GM11168 (cell line): Measurements from ENCODE around the gene RBM14.
"Not testable (repeated sequence)": the region's sequence is repeated elsewhere in the genome, so short reads cannot be mapped to it uniquely, and the experiment has no call there.

Source experiments
- in situ Hi-C: fragments of 300-500 bp; cut with MboI; formaldehyde crosslinking; loops from one replicate; pipeline ENCODE4 v1.12.0; 2022; ENCODE audit warnings: low sequenced_read_pairs; ENCODE audit not compliant: unreplicated experiment

RBM14 gene

GRCh38 chr11:66593650-66594049 lies 22.8 kb upstream of the RBM14 start:
- in situ Hi-C loops: no loop called here

DNA sequence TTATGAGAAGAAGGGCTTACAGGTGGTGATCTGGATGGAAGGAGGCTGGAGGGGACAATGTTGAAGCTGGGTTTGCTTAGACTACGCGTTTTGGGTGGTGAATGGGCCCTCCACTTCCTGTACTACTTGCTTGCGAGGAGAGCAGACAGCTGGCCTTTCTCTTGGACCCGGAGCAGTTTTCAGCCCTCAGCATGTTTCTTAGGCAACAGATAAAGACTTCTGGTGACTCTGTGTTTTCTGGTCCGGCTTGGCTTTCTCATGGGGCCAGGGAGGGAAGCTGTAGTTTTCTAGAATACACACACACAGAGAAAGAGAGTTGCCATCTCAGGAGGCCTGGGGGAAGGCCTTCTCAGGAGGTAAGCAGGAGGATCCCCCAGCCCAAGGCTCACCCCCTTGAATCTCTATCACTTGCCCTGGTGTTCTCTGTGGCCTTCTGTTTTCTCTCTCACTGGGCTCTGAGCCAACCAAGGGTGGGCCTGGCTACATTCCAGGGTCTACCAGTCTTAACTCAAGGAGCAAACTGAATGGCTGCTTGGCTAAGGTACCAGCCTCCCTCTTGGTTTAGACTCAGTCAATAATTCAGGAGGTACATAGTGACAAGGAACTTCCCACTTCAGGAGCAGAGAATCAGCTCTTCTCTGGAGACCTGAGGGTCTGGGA lies 21.1 kb upstream of the RBM14 start:
- in situ Hi-C loops: no loop called here

GRCh38 chr11:66598993-66599392 lies 17.4 kb upstream of the RBM14 start:
- in situ Hi-C loops: no loop called here

DNA sequence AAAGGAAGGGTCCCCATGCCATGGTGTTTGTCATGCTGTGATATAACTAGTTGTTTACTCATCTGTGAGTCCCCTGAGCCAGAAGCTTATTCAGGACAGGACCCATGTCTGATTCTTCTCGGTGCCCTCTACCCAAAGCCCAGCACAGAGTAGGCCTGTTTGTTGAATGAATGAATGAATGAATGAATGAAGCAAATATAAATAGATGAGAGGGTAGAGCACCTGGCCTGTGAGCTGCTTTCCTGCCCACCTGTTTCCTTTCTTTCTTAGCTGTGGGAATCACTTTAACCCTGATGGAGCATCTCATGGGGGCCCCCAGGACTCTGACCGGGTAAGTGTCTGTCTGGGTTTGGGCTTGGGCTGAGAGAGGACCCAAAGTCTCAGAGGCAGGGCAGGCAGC lies 16.2 kb upstream of the RBM14 start:
- in situ Hi-C loops: no loop called here

GRCh38 chr11:66600631-66601233 lies 15.7 kb upstream of the RBM14 start:
- in situ Hi-C loops: no loop called here

DNA sequence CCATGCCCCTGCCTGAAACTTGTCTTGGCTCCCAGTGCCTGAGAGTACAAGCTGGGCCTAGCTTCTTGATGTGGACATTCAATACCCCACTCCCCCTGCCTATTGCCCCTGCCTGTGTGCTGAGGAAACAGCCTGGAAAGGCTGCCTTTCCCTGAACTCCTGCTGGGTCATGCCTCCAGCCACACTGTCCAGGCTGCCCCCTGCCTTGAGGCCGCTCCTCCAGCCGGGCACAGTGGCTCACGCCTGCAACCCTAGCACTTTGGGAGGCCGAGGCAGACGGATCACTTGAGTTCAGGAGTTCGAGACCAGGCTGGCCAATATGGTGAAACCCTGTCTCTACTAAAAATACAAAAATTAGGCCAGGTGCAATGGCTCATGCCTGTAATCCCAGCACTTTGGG lies 13.4 kb upstream of the RBM14 start:
- in situ Hi-C loops: no loop called here

DNA sequence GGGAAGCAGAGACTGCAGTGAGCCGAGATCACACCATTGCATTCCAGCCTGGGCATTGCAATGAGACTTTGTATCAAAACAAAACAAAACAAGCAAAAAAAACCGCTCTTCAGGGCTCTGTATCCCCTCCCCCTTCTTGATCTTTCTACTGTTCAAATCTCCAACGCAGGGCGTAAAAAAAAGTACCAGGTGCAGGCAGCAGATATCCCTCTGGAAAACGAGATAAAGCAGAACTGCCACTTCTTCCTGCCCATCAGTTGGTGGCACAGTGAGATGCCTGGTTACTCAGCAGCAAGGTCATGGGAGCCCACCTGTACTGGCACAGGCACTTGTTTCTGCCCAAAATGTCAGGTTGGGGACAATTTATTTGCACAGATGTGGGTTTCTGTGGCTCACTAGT lies 12.3 kb upstream of the RBM14 start:
- in situ Hi-C loops: no loop called here

DNA sequence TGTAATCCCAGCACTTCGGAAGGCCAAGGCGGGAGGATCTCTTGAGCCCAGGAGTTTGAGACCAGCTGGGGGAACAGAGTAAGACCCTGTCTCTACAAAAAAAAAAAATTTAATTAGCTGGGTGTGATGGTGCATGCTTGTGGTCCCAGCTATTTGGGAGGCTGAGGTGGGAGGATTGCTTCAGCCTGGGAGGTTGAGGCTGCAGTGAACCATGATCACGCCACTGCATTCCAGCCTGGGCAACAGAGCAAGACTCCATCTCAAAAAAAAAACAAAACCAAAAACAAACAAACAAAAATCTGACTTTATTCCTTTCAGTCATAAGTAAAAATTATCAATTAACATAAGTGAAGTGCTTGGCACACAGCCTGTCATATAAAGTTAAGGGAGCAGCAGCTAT lies 9.8 kb upstream of the RBM14 start:
- in situ Hi-C loops: not testable (repeated sequence)

DNA sequence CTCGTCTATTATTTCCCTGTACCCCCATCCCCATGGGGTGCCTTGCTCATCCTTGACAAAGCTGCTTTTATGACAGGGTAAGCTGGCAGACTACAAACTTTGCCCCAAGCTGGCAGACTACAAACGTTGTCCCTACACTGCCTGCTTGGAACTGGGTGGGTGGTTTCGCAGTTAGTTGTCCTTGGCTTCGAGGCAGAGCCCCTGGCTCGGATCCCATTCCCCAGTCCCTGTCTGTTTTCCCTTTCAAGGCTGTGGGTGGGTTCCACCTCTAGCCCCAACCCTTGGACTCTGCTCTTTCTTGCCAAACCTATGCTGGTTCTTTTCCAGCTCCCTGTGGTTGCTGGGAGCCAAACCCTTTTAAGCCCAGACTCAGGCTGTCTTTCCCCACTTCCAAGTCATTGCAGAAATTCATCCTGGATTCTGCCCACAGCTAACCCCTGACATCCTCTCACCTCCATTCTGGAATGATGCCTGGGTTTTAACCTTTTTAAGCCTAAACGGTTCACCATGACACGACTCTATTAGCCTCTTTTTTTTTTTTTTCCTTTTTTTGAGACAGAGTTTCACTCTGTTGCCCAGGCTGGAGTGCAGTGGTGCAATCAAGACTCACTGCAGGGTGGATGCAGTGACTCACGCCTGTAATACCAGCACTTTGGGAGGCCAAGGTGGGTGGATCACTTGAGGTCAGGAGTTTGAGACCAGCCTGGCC lies 9.2 kb upstream of the RBM14 start:
- in situ Hi-C loops: no loop called here

DNA sequence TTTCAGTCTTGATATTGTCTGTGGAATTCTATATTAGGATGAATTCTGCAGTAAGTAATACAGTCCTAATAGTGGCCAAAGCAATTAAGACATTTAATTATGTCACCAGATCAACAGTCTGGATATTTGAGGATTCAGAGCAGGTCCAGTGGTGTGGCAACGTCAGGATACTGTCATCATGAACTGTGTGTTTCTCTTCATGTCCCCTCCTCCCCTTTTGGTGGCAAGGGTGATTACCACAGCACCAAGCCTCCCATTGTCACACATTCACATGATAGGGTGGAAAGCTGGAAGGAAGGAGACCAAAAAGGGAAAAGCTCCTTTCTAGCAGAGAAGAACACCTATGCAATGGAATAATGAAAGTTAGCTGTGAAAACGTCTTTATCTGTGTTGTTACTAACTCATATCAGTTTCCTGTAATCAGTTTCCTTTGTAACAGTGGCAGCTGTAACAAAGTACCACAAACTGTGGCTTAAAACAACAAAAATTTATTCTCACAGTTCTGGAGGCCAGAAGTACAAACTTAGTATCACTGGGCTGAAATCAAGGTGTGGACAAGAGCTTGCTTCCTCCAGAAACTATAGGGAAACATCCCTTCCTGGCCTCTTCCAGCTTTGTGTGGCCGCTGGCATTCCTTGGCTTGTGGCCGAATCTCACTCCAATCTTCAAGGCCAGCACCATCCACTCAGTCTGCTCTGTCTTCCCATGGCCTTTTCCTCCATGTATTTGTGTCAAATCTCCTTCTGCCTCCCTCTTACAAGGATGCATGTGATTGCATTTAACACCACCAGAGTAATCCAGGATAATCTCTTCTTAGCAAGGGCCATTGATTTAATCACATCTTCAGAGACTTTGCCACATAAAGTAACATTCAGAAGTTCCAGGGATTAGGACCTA lies 6.5 kb upstream of the RBM14 start:
- in situ Hi-C loops: no loop called here

DNA sequence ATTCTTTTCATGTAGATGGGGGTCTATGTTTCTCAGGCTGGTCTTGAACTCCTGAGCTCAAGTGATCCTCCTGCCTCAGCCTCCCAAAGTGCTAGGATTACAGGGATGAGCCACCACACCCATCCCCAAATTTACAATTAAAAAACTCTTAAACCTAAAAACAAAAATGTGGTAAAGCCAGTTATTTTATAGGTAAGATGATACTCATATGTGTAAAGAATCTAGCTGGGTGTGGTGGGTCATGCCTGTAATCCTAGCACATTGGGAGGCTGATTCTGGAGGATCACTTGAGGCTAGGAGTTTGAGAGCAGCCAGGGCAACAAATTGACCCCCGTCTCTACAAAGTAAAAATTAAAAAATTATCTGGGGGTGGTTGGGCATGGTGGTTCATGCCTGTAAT lies 4.0 kb upstream of the RBM14 start:
- in situ Hi-C loops: no loop called here

GRCh38 chr11:66614073-66614472 lies 2.4 kb upstream of the RBM14 start:
- in situ Hi-C loops: no loop called here

DNA sequence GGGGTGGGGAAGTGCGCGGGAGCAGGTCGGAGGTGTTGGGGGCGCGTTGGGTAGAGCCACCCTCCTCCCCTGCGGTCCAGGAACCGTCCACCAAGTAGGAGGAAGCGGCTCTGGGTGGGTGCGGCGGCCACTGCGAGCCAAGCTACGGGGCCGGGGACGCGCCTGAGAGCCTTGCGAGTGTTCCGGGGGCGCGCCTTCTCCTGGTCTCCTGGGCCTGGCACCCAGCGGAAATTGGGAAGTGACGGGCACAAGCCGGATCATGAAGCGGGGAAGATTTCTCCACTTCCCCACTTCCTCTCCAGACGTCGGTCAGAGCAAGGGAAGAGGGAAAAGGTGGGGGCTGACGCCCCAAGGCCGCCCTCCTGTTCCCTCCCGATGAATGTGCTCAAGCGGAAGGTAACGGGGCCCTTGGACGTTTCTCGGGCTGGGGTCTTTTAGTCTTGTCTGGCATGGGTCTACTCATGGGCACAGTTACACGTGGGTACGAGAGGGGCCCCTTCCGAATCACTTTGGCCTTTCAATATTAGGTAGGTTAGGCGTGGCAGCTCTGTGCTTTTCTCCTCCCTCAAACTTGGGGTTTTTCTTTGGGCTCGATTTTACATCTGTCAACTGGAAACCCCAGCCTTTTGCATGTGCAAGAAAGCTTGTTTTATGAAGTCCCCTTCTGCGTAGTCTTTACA lies 865 bp downstream of the RBM14 start:
- in situ Hi-C loops: no loop called here

DNA sequence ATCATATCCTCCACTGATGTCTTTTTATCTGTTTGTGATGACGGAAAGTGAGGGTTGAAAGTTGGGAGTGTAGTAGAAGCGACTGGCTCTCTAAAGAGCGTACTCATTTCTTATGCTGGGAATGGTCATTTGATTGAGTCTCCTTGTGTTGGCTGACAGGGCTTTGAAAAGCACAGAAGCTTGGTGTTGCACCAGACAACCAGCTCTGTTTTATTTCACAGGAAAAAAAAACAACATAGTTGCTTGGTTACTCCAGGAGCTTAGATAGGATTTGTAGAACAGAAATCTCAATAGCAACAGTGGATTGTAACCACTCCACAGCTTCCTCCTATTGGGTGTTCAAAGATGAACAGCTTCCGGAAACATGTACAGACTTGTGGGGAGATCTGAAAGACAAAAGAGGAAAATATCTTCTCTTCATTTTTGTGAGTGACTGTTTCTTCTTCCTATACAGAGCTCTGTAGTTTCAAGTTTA lies 2.7 kb downstream of the RBM14 start:
- in situ Hi-C loops: no loop called here

DNA sequence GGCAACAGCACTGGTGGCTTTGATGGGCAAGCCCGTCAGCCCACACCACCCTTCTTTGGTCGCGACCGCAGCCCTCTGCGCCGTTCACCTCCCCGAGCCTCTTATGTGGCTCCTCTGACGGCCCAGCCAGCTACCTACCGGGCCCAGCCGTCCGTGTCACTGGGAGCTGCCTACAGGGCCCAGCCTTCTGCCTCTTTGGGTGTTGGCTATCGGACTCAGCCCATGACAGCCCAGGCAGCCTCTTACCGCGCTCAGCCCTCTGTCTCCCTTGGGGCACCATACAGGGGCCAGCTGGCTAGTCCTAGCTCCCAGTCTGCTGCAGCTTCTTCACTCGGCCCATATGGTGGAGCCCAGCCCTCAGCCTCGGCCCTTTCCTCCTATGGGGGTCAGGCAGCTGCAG lies 8.0 kb downstream of the RBM14 start:
- in situ Hi-C loops: no loop called here

- in situ Hi-C loops: no loop called here
These were observed 8.8 kb downstream of the RBM14 start for GRCh38 chr11:66625041-66625751.

GRCh38 chr11:66625752-66626149 lies 9.3 kb downstream of the RBM14 start:
- in situ Hi-C loops: no loop called here

DNA sequence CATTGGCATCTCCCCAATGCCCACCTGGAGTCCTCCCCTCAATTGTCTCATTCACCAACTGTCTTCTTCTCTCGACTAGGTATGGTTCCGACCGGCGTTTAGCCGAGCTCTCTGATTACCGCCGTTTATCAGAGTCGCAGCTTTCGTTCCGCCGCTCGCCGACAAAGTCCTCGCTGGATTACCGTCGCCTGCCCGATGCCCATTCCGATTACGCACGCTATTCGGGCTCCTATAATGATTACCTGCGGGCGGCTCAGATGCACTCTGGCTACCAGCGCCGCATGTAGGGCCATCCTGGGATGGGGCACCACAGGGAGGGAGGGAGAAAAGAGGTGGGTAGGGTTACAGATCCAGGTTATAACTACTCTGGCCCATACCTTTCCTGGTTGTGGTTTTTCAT lies 10.0 kb downstream of the RBM14 start:
- in situ Hi-C loops: no loop called here

DNA sequence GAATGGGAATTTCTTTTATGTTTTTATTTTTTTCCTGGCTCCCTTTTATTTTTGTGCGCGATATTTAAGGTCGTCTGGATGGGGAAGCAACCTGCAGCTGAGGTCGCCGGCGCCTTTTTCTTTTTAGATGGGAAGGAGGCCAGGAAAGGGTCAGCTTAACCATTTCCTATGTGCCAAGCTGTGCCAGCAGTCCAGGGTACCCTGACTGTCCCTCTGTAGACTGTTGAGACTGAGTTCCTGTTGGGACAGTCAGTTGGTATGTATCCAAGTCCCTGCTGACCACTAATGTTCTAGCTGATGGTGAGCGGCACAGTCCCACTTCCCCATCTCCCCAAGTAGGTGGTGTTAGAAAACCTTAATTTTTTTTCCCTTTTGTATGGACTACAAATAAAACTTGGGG lies 10.5 kb downstream of the RBM14 start:
- in situ Hi-C loops: no loop called here
